GM18861 (cell line): ENCODE measurements around the gene VPS39.
"Not testable (repeated sequence)": the region's sequence is repeated elsewhere in the genome, so short reads cannot be mapped to it uniquely, and the experiment has no call there.

ENCODE experiments used
- ATAC-seq: cut with Tn5 transposase; IDR thresholded peaks from one replicate; pipeline ENCODE4 v1.9.1; 2021; ENCODE audit not compliant: unreplicated experiment

The VPS39 gene, protein sequence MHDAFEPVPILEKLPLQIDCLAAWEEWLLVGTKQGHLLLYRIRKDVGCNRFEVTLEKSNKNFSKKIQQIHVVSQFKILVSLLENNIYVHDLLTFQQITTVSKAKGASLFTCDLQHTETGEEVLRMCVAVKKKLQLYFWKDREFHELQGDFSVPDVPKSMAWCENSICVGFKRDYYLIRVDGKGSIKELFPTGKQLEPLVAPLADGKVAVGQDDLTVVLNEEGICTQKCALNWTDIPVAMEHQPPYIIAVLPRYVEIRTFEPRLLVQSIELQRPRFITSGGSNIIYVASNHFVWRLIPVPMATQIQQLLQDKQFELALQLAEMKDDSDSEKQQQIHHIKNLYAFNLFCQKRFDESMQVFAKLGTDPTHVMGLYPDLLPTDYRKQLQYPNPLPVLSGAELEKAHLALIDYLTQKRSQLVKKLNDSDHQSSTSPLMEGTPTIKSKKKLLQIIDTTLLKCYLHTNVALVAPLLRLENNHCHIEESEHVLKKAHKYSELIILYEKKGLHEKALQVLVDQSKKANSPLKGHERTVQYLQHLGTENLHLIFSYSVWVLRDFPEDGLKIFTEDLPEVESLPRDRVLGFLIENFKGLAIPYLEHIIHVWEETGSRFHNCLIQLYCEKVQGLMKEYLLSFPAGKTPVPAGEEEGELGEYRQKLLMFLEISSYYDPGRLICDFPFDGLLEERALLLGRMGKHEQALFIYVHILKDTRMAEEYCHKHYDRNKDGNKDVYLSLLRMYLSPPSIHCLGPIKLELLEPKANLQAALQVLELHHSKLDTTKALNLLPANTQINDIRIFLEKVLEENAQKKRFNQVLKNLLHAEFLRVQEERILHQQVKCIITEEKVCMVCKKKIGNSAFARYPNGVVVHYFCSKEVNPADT

DNA sequence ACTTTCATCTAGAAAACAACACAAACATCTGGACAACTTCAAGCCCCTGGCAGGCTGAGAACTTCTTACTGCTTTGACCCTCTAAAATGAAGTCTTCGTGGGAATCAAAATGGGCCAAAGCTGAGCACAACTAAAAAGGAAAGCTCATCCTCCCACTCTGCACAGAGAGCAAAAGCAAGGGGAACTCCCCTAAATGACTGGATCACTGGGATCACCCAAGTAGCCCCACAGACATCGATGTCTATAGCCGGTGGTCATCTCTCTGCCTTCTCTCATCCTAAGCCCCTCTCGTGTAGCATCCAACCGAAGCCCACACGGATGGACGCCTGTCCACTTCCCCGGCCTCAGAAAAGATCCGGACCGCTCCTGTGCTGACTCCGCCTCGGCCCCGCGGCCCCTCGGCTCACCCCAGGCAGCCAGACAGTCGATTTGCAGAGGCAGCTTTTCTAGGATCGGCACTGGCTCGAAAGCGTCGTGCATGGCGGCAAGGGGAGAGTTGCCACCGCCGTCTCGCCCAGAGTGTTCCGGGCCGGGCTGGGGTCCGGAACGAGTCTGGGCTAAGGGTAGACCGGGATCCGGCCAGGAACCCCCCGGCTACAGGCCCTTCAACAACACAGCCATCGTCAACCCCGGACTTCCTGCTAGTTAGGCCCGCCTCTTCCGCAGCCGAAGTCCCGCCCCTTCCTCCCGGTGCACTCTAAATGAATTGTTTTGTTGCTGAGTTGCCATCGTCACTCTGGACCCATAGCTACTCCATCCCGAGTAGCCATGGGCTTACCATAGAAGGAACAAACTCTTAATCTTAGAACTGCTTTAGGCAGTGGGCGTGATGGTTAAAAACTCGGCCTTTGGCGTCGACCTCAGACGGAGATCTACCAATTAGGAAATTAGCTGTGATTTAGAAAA, at the start of gene VPS39:
Gene VPS39, minus strand, starts transcription at position 631 of the 906 bp plus-strand sequence. Its CDS starts 151 bp downstream, at position 480.
- peak; percentile 60 for ATAC-seq

DNA sequence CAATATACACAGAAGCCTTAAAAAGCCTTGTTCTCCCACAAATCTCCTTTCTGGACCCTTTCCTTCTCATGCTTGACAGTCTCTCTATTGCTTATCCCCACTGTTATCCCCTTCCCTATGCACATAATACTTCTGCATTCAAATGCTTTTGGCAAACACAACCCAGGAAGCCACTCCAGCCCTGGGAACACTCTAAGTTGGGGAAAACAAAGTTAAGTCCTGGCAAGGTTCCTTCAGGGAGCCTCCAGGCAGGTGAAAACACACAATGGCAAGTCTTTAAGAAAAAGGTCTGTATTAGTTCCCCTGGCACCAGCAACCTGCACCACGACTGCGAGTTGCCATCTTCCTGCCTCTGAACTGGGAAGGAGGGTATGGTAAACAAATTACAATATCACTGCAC, 45.2 kb upstream of the VPS39 start:
- no peak for ATAC-seq

DNA sequence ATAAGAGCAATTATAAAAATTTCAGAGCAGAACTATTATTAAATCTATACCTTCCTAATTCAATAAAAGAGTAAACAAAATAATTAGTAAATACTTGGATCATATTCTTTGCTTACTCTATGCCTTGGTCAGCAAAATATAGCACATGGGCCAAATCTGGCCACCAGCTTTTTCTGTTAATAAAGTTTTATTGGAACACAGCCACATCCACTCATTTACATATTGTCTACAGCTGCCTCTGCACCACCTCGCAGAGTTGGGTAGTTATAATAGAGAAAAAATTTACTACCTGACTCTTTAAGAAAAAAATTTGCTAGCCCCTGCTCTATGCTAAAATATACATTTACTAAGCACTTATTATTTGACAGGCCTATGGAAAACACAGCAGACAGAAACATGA, 32.7 kb upstream of the VPS39 start:
- ATAC-seq, result no peak

DNA sequence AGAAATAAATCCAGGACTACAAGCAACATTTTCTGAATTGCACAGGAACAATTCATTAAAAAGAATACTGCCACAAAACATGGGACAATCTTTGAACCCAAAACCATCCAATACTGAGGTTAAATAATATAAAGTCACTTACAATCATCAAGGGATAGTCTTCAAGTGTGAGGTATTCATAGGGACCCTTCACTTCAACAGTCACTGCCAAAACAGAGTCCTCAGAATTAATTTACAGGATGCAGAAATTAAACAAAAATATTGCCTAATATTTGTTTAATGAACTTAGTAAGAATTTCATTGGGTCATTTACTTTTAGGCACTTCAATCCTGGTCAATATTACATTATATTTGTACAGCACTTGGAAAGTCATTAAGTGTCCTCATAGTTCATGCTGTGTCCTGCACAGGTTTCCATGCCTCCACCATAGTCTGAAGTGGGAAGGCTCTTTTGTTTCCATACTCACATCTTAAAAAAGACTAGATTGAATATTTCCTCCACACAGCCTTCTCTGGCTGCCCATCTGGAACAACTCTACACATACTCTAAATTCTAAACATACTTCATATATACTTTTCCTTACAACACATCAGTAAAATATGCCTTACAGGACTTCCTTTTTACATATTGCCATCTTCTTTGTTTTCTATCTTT, 31.6 kb upstream of the VPS39 start:
- ATAC-seq, result no peak

DNA sequence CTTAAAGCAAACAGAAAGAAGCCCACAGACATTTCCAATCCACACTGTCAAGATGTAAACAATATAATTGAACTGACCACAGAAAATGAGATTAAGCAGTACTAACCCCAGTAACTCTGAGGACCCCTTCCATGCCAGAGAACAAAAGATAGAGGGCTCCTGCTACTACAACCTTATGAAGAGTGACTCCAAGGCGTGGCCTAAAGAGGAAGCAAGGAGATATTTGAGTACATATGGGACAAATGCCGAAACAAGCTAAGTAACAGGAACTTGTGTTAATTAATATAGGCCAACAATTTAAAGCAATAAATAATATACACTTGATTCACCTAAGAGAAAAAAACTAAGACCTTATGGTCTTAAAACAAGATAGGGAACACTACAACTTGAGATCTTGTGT, 25.0 kb upstream of the VPS39 start:
- no peak for ATAC-seq

DNA sequence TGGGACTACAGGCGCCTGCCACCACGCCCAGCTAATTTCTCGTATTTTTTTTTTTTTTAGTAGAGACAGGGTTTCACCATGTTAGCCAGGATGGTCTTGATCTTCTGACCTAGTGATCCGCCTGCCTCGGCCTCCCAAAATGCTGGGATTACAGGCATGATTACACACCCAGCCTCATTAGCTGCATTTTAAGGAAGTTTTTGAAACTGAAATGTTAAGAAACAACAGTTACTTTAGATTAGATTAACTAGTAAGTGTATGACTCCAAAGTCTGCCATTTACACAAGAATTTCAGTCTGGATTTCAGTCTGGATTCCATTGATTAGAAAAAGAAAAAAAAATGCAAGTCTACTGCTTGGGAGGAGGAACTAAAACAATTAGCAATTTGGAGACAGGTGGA, 24.5 kb upstream of the VPS39 start:
- ATAC-seq, result no peak

DNA sequence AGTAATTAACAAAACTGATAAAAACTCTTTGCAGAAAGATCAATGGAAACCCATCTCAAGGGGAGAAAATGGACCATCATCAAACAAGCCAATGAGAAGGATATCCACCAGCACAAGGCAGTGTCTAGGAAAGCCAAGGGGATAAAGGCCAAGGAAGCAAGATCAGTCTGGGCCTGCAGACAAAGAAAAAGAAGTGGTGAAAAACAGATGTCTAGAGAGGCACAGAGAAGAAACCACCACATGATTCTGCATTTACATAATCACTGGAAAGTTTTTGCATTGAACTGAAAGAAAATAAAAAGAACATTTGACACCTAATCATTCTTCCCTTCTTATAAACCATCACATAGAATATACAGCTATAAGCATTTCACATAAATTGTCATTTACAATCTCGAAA, 23.0 kb upstream of the VPS39 start:
- no peak for ATAC-seq

DNA sequence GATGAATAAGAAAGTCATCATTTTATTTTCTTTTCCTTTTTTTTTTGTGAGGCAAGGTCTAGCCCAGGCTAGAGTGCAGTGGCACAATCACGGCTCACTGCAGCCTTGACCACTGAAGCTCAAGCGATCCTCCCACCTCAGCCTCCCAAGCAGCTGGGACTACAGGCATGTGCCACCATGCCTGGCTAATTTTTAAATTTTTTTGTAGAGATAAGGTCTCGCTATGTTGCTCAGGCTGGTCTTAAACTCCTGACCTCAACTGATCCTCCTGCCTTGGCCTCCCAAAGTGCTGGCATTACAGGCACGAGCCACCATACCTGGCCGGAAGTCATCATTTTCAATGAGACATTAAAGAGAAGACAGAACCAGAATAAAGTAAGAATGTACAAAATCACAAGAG, 20.9 kb upstream of the VPS39 start:
- ATAC-seq, result not testable (repeated sequence)

DNA sequence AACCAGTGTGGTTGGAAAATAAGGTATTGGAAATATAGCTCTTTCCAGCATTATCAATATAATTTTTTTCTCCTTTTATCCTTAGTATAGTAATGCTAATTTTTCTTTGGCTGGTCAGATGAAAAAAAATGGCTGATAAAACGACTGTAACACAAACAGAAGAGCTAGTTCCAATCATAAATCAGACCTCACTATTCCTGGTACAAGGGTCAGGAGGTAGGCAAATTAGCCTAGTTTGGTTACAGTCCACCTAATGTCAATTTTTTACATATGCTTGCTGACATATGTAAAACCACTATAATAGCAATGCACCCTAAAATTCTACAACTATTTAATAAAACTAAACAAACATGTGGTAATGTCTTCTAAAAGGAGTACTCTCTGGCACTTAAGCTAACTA, 19.9 kb upstream of the VPS39 start:
- ATAC-seq, result no peak

DNA sequence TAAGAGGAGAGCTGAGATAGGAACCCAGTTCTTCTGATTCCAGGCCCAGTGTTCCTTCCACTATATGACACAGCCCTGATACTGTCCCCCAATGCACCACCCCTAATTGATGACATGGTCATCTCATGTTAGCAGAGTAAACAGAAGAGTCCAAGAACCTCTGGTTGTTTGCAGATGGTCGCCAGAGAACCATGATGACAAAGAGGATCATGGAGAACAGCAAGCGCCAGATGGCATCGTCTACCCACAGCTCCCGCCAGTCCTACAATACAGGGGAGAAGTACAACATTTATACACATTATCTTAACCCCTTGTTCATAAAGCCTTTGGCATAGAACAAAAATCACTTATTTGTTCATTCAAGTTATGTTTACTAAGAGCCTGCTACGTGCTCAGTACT, 18.5 kb upstream of the VPS39 start:
- ATAC-seq, result no peak

DNA sequence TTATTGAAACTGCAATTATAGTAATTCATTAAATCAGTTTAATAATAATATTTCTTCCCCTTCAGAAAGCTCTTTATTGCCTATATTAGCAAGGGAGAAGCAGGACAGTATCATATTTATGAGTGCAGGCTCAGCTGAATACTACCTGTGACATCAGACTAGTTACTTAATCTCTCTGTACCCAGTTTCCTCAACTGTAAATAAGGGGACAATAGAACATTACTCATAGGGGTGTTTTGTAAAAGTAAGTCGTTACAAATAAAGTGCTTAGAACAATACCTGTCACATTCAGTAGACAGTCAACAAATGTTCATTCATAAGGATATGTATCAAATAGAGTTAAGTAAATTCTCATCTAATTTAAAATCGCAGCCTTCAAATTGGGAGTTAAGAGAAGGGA, 12.1 kb upstream of the VPS39 start:
- ATAC-seq, result no peak

DNA sequence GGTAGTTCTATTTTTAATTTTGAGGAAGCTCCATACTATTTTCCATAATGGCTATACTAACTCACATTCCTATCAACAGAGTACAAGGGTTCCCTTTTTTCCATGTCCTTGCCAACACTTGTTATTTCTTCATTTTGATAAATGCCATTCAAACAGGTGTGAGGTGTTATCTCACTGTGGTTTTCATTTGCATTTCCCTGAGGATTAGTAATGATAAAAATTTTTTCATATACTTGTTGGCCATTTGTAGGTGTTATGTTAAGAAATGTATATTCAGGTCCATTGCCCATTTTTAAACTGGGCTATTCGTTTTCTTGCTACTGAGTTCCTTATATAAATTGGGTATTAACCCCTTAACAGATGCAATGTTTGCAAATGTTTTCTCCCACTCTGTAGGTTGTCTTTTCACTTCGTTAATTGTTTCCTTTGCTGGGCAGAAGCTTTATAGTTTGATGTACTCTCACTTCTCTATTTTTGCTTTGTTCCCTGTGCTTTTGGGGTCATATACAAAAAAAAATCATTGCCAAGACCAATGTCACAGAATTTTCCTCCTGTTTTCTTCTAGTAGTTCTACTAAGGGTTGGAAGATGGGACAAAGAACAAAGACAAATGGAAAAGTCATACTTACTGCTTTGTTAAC, 11.0 kb upstream of the VPS39 start:
- no peak for ATAC-seq

DNA sequence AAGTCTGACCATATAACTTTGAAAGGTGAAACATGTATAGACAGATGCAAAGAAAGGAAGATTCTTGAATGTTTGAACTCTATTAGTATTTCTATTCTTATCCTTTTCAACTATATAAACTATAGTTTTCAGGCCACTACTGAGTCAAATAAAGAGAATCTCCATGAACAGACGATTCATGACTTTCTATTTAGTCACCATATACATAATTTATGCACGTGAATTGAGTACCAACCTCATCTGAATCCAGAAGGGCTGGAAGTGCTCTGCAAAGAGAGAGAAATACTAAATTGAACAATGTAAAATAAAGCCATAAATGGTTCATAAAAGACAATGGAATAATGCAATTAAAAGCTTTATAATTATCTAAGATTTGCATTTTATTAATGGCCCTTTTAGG, 9.5 kb upstream of the VPS39 start:
- ATAC-seq, result no peak

DNA sequence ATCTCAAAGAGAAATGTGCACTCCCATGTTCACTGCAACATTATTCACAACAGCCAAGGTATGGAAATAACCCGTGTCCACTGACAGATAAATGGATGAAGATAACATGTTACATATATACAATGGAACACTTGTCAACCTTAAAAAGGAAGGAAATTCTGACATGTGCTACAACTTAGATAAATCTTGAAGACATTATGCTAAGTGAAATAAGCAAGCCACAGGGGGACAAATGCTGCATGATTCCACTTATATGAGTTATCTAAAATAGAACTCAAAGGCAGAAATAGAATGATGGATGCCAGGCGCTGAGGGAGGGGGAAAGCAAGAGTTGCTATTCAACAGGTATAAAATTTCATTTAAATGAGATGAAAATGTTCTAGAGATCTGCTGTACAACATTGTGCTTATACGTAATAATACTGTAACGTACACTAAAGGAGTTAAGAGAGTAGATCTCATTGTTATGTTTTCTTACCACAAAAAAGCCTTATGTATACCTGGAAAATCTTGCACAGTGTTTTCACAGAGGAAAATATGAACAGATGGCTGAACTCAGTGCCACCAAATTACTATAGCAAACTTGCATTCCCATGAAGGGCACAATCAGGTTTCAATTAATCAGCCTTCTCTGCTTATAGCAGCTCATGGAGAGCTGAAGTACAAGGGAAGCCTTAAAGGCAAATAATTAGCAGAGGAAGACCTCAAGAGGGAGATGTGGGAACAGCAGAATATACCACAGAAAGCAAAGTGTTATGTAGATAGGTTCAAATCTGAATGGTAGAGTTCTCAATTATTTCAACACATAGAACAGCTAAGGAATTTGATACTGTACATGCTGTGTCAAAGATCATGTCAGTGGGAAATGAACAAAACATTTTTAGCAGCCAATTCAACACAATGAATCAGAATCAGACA, 8.1 kb upstream of the VPS39 start:
- ATAC-seq, result no peak

DNA sequence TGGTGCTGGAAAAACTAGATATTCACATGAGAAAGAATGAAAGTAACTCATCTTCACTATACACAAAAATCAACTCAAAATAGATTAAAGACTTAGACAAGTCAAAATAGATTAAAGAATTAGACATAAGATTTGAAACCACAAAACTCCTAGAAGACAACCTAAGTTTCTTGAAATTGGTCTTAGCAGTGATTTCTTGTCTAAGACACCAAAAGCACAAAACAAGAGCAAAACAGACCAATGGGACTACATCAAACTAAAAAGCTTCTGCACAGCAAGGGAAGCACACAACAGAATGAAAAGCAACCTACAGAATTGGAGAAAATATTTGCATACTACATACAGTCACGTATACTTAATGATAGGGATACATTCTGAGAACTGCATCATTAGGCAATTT, 6.5 kb upstream of the VPS39 start:
- no peak for ATAC-seq

DNA sequence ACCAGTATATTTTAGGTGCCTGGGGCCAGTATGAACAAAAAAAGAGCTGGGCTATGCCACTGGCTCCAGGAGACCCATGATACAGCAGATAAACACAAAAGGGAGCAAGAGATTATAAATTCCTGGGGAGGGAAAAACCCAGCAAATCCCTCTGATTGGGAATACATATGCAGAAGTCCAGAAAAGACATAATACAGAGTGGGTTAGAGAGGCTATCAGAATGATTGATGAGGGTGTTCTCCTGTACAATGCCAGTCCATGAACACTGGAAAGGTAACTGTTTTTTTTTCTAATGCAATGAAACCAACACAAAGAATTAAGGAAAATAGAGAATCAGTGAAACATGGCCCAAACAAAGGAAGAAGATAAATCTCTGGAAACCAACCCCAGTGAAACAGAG, 5.4 kb upstream of the VPS39 start:
- ATAC-seq, result no peak

DNA sequence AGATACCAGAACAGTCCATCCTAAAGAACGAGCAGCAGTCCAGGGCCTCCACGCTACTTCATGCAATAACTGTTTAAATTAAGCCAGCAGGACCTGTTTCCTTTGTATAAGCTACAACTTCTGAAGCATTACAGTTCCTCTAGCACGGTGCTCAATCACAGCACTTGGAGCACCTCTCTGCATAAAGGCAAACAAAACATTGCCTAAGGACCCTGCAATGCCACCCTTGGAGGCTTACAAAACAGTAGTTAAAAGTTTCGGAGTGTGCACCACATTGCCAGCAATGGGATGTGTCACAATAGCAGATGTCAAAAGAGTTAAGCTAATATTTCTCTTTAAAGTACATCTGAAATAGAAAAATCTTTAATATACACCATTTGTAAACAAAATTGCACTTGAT, 2.6 kb upstream of the VPS39 start:
- ATAC-seq, result no peak

DNA sequence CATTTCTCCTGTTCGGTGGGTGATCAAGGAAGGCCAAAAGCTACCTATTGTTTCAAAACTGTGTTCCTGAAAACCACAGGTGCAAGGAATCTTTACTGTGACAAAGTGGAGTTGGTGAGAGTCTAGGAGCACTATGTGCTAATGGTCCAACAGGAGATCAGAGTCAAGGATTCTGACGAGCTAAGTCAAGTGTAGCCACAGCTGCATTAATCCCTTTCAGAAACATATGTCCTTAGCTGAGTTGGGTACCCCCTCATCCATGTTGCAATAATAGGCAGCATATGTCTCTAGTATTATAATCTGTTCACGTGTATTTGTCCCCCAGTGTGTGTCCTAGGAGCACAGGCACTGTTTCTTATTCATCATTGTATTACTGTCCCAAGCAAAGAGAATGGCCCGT, 1.7 kb downstream of the VPS39 start:
- no peak for ATAC-seq

DNA sequence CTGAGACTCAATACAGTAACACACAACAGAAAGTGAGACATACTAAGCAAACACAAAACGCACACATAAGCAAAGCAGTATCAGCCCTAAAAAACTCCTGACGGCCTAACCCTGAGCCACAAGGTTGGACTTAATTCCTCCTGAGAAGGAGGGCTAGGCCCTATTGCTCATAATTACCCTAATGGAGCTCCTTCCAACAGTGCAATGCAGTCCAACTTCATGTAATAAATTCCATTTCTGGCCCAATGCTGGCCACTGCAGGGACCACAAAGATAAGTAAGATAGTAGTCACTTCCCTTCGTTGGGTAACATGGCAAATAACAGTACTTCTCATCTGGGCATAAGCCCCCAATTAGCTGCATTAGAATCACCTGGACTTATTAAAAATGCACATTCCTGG, 4.2 kb downstream of the VPS39 start:
- no peak for ATAC-seq
